Measurements from ENCODE around the gene MBD3L4. TPM values are rescaled to one million over a fixed set of nuclear protein-coding genes. Genes with fewer than 3 reads are reported as not detected.

Gene MBD3L4
- not detected in 2 replicates for total RNA-seq

GRCh38 chr19:7040079-7040478 lies at the start of gene MBD3L4:
MBD3L4 (minus strand) TSS chr19:7040179; CDS start chr19:7040144, 35 bp downstream.

GRCh38 chr19:7069042-7069903 lies 29.3 kb upstream of the MBD3L4 start, which contains the start of gene ZNF557:
ZNF557 (plus strand) TSS chr19:7069703; CDS start chr19:7075075, 5,372 bp downstream.

GRCh38 chr19:7058576-7058975 lies 18.6 kb upstream of the MBD3L4 start, which contains the start of gene MBD3L3:
MBD3L3 (minus strand) TSS chr19:7058676; CDS start chr19:7058605, 71 bp downstream.

GRCh38 chr19:7049021-7049420 lies 9.0 kb upstream of the MBD3L4 start, which contains the start of gene MBD3L2:
MBD3L2 (plus strand) TSS chr19:7049321; CDS start chr19:7049374, 53 bp downstream.

GRCh38 chr19:7030278-7030677 lies 9.7 kb downstream of the MBD3L4 start, which contains the start of gene MBD3L5:
MBD3L5 (plus strand) TSS chr19:7030578; CDS start chr19:7030612, 34 bp downstream.

GRCh38 chr19:7021331-7021730 lies 18.6 kb downstream of the MBD3L4 start, which contains the start of gene MBD3L2B:
MBD3L2B (minus strand) TSS chr19:7021431; CDS start chr19:7021397, 34 bp downstream.

Other genes with a start within 250 kb of the MBD3L4 start
- not detected in 2 replicates for gene ADGRE1, start 152.6 kb downstream of the MBD3L4 start, total RNA-seq
- gene MBD3L2B, start 18.7 kb downstream of the MBD3L4 start, total RNA-seq, result 0.16 TPM in 1 of 2 replicates, not detected in the other
- gene MBD3L5, start 9.6 kb downstream of the MBD3L4 start, total RNA-seq, result not detected in 2 replicates
- not detected in 2 replicates for gene MBD3L2, start 9.1 kb upstream of the MBD3L4 start, total RNA-seq
- gene MBD3L3, start 18.5 kb upstream of the MBD3L4 start, total RNA-seq, result not detected in 2 replicates
- gene ZNF557, start 29.5 kb upstream of the MBD3L4 start, total RNA-seq, result 9.1 and 16.3 TPM in 2 replicates

All from bladder microvascular endothelial cell (primary cell).